MM.1S (cell line): Measurements from ENCODE around the gene PNPLA4.

ENCODE experiments used
- DNase-seq: peaks from one replicate; pipeline ENCODE4 v3.0.0-alpha.2; 2015
- H2AFZ ChIP-seq: fragments of 300-600 bp; sonication (generic); 2 replicates; pipeline ENCODE4 v1.6.0; 2016; ENCODE audit warnings: antibody characterized with exemption, low read length
- H3F3A ChIP-seq: fragments of 300-600 bp; sonication (generic); 2 replicates; pipeline ENCODE4 v1.6.1; 2016; ENCODE audit warnings: mild to moderate bottlenecking, antibody characterized with exemption, low read length, moderate library complexity, mixed read lengths; ENCODE audit not compliant: insufficient read depth
- H3K27ac ChIP-seq: fragments of 300-600 bp; sonication (generic); 2 replicates; pipeline ENCODE4 v1.5.1; 2016; ENCODE audit warnings: mild to moderate bottlenecking, low read length
- H3K27me3 ChIP-seq: fragments of 300-600 bp; sonication (generic); replicated peaks from 2 replicates; pipeline ENCODE4 v1.6.0; 2016; ENCODE audit warnings: low read length; ENCODE audit not compliant: insufficient read depth
- H3K36me3 ChIP-seq: fragments of 300-600 bp; sonication (generic); replicated peaks from 2 replicates; pipeline ENCODE4 v1.6.1; 2016; ENCODE audit warnings: mild to moderate bottlenecking, low read length, mixed read lengths; ENCODE audit not compliant: insufficient read depth
- H3K4me1 ChIP-seq: fragments of 300-600 bp; sonication (generic); 2 replicates; pipeline ENCODE4 v1.6.1; 2016; ENCODE audit warnings: low read length, mixed read lengths
- H3K4me2 ChIP-seq: fragments of 300-600 bp; sonication (generic); 2 replicates; pipeline ENCODE4 v1.6.0; 2016; ENCODE audit warnings: low read depth, low read length
- H3K4me3 ChIP-seq: fragments of 300-600 bp; sonication (generic); 2 replicates; pipeline ENCODE4 v1.5.1; 2016; ENCODE audit warnings: low read length, mixed read lengths
- H3K79me2 ChIP-seq: fragments of 300-600 bp; sonication (generic); 2 replicates; pipeline ENCODE4 v1.6.1; 2016; ENCODE audit warnings: mixed run types, low read length, mixed read lengths
- H3K9ac ChIP-seq: fragments of 300-600 bp; sonication (generic); 2 replicates; pipeline ENCODE4 v1.6.1; 2016; ENCODE audit warnings: low read length, mixed read lengths
- H3K9me2 ChIP-seq: fragments of 300-600 bp; sonication (generic); replicated peaks from 2 replicates; pipeline ENCODE4 v1.6.1; 2016; ENCODE audit warnings: mild to moderate bottlenecking, low read length, mixed read lengths; ENCODE audit not compliant: insufficient read depth
- H3K9me3 ChIP-seq: fragments of 300-600 bp; sonication (generic); replicated peaks from 2 replicates; pipeline ENCODE4 v1.6.1; 2016; ENCODE audit warnings: mild to moderate bottlenecking, low read length, mixed read lengths; ENCODE audit not compliant: insufficient read depth
- H4K20me1 ChIP-seq: fragments of 300-600 bp; sonication (generic); 2 replicates; pipeline ENCODE4 v1.6.1; 2016; ENCODE audit warnings: mild to moderate bottlenecking, low read length, moderate library complexity, mixed read lengths; ENCODE audit not compliant: insufficient read depth
- CTCF ChIP-seq: fragments of 300-600 bp; sonication (generic); IDR thresholded peaks from 2 replicates; pipeline ENCODE4 v1.5.1; 2016; ENCODE audit warnings: antibody characterized with exemption, low read length, mixed read lengths
- EZH2 ChIP-seq: fragments of 300-600 bp; sonication (generic); optimal IDR thresholded peaks from 2 replicates; pipeline ENCODE3; 2017; ENCODE audit warnings: low read depth, mild to moderate bottlenecking, antibody characterized with exemption, low read length, mixed read lengths
- EZH2phosphoT487 ChIP-seq: fragments of 300-600 bp; sonication (generic); IDR thresholded peaks from 2 replicates; pipeline ENCODE4 v1.6.1; 2018; ENCODE audit warnings: antibody characterized with exemption, low read length

The PNPLA4 gene

GRCh38 chrX:7948483-7948882, 21.3 kb upstream of the PNPLA4 start:
- H4K20me1 ChIP-seq, result no peaks in the 10 kb centered on the region
- no peak overlapping the region for H2AFZ ChIP-seq
- no peaks in the 10 kb centered on the region for H3K9me3 ChIP-seq
- TF ChIP-seq EZH2phosphoT487 (no peak), CTCF (no peak), EZH2 (no peak)
- H3K79me2 ChIP-seq, result no peaks in the 10 kb centered on the region
- H3K9ac ChIP-seq, result no peak overlapping the region
- H3K4me3 ChIP-seq, result no peak overlapping the region
- H3K27ac ChIP-seq, result no peak overlapping the region
- H3K4me1 ChIP-seq, result peaks cover 18% of the 10 kb centered on the region
- H3K9me2 ChIP-seq, result no peaks in the 10 kb centered on the region
- H3K4me2 ChIP-seq, result no peak overlapping the region
- H3F3A ChIP-seq, result peaks cover 6% of the 10 kb centered on the region; the same call in 1 of the 2 replicates
- no peak for DNase-seq
- H3K27me3 ChIP-seq, result no peaks in the 10 kb centered on the region
- no peaks in the 10 kb centered on the region for H3K36me3 ChIP-seq

GRCh38 chrX:7946960-7947359, 19.7 kb upstream of the PNPLA4 start:
- no peak overlapping the region for H3K4me2 ChIP-seq
- H3F3A ChIP-seq, result peaks cover 6% of the 10 kb centered on the region; the same call in 1 of the 2 replicates
- TF ChIP-seq EZH2phosphoT487, result no peak
- TF ChIP-seq EZH2, result no peak
- no peak for TF ChIP-seq CTCF
- no peaks in the 10 kb centered on the region for H4K20me1 ChIP-seq
- no peak overlapping the region for H2AFZ ChIP-seq
- H3K36me3 ChIP-seq, result no peaks in the 10 kb centered on the region
- no peak for DNase-seq
- no peak overlapping the region for H3K27ac ChIP-seq
- H3K9me2 ChIP-seq, result no peaks in the 10 kb centered on the region
- H3K27me3 ChIP-seq, result no peaks in the 10 kb centered on the region
- no peak overlapping the region for H3K9ac ChIP-seq
- no peaks in the 10 kb centered on the region for H3K9me3 ChIP-seq
- H3K79me2 ChIP-seq, result no peaks in the 10 kb centered on the region
- no peak overlapping the region for H3K4me3 ChIP-seq
- H3K4me1 ChIP-seq, result peaks cover 18% of the 10 kb centered on the region

GRCh38 chrX:7943600-7944245, 16.5 kb upstream of the PNPLA4 start:
- H3K27ac ChIP-seq, result no peak overlapping the region
- H3K27me3 ChIP-seq, result no peaks in the 10 kb centered on the region
- no peak overlapping the region for H3K4me2 ChIP-seq
- TF ChIP-seq CTCF (no peak), EZH2phosphoT487 (no peak), EZH2 (no peak)
- H3K36me3 ChIP-seq, result no peaks in the 10 kb centered on the region
- no peak overlapping the region for H3K9ac ChIP-seq
- H3K4me3 ChIP-seq, result no peak overlapping the region
- H3K79me2 ChIP-seq, result no peaks in the 10 kb centered on the region
- no peaks in the 10 kb centered on the region for H3K9me2 ChIP-seq
- H3K4me1 ChIP-seq, result no peaks in the 10 kb centered on the region
- DNase-seq, result no peak
- H3F3A ChIP-seq, result no peaks in the 10 kb centered on the region
- no peaks in the 10 kb centered on the region for H4K20me1 ChIP-seq
- no peak overlapping the region for H2AFZ ChIP-seq
- no peaks in the 10 kb centered on the region for H3K9me3 ChIP-seq
